ENCODE data around the gene SORCS2. TPM values are rescaled to one million over a fixed set of nuclear protein-coding genes. Genes with fewer than 3 reads are reported as not detected.

Gene SORCS2
- total and polyA plus RNA-seq, 2 of the 13 experiments (the other 11 are each of a cell fraction or from before 2014, with no cell fraction given): 0.82 to 1.0 TPM

DNA sequence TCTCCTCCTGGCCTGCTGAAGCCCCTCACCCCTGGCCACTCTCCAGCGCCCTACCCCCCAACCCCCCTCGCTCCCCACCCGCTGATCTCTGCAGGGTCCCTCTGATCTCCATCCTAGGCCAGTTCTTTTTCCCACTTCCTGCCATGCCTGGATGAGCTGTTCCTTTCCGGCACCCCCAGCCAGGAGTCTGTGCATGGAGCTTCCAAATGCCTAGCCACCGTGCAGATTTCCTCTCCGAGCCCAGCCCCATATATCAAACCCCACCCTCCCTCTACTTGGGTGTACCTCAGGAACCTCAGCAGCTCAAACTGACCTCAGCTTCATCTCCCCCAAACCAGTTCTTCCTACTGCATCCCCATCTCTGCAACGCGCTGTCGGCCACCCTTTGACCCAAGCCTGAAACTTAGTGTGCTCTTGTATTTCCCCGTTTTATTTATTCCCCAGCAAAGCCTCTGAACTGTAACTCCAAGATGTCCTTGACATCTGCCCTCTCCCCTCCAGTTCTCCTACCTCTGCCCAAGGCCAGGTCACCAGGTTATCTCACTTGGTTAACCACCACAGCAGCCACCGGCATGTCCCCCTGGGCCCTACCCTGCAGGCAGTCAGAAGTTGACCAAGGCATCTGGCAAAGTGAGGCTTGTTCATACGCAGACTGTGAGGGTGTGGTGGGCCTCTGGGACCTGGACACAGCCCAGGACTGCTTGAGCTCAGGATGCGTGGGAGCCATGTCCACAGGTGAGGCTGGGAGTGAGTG, 437.3 kb downstream of the SORCS2 start (continued):
- TF ChIP-seq, protein P1, sequence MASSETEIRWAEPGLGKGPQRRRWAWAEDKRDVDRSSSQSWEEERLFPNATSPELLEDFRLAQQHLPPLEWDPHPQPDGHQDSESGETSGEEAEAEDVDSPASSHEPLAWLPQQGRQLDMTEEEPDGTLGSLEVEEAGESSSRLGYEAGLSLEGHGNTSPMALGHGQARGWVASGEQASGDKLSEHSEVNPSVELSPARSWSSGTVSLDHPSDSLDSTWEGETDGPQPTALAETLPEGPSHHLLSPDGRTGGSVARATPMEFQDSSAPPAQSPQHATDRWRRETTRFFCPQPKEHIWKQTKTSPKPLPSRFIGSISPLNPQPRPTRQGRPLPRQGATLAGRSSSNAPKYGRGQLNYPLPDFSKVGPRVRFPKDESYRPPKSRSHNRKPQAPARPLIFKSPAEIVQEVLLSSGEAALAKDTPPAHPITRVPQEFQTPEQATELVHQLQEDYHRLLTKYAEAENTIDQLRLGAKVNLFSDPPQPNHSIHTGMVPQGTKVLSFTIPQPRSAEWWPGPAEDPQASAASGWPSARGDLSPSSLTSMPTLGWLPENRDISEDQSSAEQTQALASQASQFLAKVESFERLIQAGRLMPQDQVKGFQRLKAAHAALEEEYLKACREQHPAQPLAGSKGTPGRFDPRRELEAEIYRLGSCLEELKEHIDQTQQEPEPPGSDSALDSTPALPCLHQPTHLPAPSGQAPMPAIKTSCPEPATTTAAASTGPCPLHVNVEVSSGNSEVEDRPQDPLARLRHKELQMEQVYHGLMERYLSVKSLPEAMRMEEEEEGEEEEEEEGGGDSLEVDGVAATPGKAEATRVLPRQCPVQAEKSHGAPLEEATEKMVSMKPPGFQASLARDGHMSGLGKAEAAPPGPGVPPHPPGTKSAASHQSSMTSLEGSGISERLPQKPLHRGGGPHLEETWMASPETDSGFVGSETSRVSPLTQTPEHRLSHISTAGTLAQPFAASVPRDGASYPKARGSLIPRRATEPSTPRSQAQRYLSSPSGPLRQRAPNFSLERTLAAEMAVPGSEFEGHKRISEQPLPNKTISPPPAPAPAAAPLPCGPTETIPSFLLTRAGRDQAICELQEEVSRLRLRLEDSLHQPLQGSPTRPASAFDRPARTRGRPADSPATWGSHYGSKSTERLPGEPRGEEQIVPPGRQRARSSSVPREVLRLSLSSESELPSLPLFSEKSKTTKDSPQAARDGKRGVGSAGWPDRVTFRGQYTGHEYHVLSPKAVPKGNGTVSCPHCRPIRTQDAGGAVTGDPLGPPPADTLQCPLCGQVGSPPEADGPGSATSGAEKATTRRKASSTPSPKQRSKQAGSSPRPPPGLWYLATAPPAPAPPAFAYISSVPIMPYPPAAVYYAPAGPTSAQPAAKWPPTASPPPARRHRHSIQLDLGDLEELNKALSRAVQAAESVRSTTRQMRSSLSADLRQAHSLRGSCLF (CRISPR knock-in tag; IDR thresholded peaks at IDR 0.05; ENCODE audit: borderline replicate concordance): no peak
- TF ChIP-seq, protein P2, sequence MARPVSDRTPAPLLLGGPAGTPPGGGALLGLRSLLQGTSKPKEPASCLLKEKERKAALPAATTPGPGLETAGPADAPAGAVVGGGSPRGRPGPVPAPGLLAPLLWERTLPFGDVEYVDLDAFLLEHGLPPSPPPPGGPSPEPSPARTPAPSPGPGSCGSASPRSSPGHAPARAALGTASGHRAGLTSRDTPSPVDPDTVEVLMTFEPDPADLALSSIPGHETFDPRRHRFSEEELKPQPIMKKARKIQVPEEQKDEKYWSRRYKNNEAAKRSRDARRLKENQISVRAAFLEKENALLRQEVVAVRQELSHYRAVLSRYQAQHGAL (CRISPR knock-in tag; IDR thresholded peaks at IDR 0.05; ENCODE audit: not compliant biosample characterization): no peak
- TF ChIP-seq NPAS2 (CRISPR knock-in tag; IDR thresholded peaks at IDR 0.05; ENCODE audit: borderline replicate concordance) (no peak), ZNF572 (CRISPR knock-in tag; IDR thresholded peaks at IDR 0.05) (no peak), ZNF747 (CRISPR knock-in tag; IDR thresholded peaks at IDR 0.05; ENCODE audit: borderline replicate concordance) (no peak), POGZ (CRISPR knock-in tag; IDR thresholded peaks at IDR 0.05) (no peak), ZNF781 (CRISPR knock-in tag; IDR thresholded peaks at IDR 0.05; ENCODE audit: borderline replicate concordance, not compliant biosample characterization) (no peak), ZSCAN30 (CRISPR knock-in tag; IDR thresholded peaks at IDR 0.05) (no peak), ZNF12 (CRISPR knock-in tag; IDR thresholded peaks at IDR 0.05) (no peak), ZNF775 (CRISPR knock-in tag; IDR thresholded peaks at IDR 0.05; ENCODE audit: borderline replicate concordance) (no peak), HIVEP1 (CRISPR knock-in tag; IDR thresholded peaks at IDR 0.05) (no peak), EP300 (IDR thresholded peaks at IDR 0.05; ENCODE audit: low read depth in 2 of 2, low read length in 2 of 2) (peak in 1 of 2 experiments; percentile 91; a peak in 2 of 4 replicates), EP300 (CRISPR knock-in tag; IDR thresholded peaks at IDR 0.05; ENCODE audit: borderline replicate concordance) (peak; percentile 35; the same call in 1 of the 2 replicates), ZNF33A (CRISPR knock-in tag; IDR thresholded peaks at IDR 0.05; ENCODE audit: borderline replicate concordance) (no peak), ATRX (CRISPR knock-in tag; IDR thresholded peaks at IDR 0.05; ENCODE audit: borderline replicate concordance) (no peak)
- TF ChIP-seq, protein P3, sequence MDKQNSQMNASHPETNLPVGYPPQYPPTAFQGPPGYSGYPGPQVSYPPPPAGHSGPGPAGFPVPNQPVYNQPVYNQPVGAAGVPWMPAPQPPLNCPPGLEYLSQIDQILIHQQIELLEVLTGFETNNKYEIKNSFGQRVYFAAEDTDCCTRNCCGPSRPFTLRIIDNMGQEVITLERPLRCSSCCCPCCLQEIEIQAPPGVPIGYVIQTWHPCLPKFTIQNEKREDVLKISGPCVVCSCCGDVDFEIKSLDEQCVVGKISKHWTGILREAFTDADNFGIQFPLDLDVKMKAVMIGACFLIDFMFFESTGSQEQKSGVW (CRISPR knock-in tag; IDR thresholded peaks at IDR 0.05; ENCODE audit: borderline replicate concordance): no peak
- TF ChIP-seq, protein P4, sequence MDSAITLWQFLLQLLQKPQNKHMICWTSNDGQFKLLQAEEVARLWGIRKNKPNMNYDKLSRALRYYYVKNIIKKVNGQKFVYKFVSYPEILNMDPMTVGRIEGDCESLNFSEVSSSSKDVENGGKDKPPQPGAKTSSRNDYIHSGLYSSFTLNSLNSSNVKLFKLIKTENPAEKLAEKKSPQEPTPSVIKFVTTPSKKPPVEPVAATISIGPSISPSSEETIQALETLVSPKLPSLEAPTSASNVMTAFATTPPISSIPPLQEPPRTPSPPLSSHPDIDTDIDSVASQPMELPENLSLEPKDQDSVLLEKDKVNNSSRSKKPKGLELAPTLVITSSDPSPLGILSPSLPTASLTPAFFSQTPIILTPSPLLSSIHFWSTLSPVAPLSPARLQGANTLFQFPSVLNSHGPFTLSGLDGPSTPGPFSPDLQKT (CRISPR knock-in tag; IDR thresholded peaks at IDR 0.05; ENCODE audit: borderline replicate concordance): no peak
- TF ChIP-seq, protein P5, sequence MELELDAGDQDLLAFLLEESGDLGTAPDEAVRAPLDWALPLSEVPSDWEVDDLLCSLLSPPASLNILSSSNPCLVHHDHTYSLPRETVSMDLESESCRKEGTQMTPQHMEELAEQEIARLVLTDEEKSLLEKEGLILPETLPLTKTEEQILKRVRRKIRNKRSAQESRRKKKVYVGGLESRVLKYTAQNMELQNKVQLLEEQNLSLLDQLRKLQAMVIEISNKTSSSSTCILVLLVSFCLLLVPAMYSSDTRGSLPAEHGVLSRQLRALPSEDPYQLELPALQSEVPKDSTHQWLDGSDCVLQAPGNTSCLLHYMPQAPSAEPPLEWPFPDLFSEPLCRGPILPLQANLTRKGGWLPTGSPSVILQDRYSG (CRISPR knock-in tag; IDR thresholded peaks at IDR 0.05): no peak
